HG03135 (cell line): ENCODE results near the gene TRAF1.
"Not testable (repeated sequence)": the region's sequence is repeated elsewhere in the genome, so short reads cannot be mapped to it uniquely, and the experiment has no call there.

ENCODE experiments used
- ATAC-seq: cut with Tn5 transposase; IDR thresholded peaks from one replicate; pipeline ENCODE4 v1.9.1; 2021; ENCODE audit warnings: mild to moderate bottlenecking, moderate library complexity; ENCODE audit not compliant: unreplicated experiment

TRAF1 gene

DNA sequence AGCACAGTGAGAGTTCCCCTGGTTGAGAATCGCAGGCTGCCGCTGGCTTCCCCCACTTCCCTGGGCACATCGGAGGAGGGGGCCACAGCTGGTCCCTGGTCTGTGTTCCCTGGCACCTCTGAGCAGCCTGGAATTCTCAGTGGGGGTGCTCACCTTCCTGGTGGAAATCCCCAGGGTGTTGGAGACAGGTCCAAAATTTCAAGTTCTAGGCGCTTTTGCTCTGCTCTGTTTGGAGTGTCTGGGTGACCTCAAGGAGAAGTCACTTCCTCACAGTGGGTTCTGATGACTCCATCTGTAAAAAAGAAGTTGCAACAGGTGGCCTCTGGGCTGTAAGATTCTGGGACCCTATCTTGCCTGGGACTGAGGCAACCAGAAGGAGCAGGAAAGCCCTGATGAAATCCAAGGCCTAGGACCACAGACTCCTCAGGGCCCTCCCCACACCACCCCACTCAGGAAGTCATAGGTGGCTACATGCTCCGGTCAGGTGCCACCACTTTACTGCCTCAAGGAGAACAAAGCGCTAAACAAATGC, at the start of gene TRAF1:
TRAF1 (minus strand) TSS at position 400 of the 532 bp plus-strand sequence. CDS start 721 bp downstream, outside the sequence.
- ATAC-seq = peak; percentile 21

GRCh38 chr9:120974921-120975320, 48.3 kb upstream of the TRAF1 start:
- ATAC-seq = no peak

DNA sequence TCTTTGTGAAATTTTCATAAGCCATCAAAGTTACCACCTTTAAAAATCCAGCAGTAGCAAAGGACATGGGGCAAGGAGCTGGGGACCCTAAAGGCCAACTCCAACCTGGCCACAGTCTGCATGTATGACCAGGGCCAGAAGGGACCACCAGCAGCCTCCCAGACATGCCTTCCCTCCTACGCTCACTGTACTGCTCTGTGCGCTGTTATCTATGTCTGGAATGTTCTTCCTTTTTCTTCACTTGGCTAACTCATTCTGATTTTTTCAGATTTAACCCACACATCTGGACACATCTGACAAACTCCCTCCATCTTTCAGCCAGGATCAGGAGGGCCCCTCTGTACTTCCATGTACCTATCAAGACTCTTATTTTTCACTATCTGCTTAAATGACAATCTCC, 47.6 kb upstream of the TRAF1 start:
- ATAC-seq = no peak

DNA sequence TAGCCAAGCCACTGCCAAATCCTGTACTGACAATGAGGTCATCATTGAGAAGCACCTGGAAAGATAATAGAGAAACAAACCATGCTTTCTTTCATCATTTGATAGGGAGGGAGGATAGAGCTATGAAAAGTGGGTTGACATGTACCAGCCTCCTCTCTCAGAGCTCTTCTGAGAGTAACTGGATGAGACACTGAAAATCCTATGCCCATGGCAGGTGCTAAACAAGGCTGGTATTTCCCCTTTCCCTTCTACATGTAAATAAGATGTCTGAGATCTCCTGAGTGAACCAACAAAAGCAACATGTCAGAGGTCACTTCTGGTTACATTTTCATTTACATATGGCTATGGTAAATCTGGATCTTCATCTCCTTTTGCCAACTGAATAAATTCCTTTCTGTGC, 45.3 kb upstream of the TRAF1 start:
- ATAC-seq = no peak

GRCh38 chr9:120971471-120971870, 44.9 kb upstream of the TRAF1 start:
- ATAC-seq = not testable (repeated sequence)

DNA sequence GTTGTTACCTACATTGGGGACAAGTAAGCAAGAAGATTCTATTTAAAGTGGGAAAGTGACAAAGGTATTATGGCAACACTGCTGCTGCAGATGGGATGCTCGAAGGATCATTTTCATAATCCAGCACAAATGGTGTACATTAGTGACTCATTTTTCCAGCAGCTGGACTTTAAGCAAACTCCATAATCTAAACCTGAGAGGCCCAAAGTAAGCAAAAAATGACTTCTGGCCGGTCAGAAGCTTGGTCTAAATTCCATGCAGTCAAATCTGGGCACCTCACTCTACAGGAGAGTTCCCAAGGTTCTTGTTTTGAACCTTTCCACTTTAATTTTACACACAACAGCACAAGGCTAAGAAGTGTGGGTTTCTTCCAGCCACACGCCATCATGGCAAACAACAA, 43.6 kb upstream of the TRAF1 start:
- no peak for ATAC-seq

GRCh38 chr9:120966013-120966369, 39.4 kb upstream of the TRAF1 start:
- no peak for ATAC-seq

DNA sequence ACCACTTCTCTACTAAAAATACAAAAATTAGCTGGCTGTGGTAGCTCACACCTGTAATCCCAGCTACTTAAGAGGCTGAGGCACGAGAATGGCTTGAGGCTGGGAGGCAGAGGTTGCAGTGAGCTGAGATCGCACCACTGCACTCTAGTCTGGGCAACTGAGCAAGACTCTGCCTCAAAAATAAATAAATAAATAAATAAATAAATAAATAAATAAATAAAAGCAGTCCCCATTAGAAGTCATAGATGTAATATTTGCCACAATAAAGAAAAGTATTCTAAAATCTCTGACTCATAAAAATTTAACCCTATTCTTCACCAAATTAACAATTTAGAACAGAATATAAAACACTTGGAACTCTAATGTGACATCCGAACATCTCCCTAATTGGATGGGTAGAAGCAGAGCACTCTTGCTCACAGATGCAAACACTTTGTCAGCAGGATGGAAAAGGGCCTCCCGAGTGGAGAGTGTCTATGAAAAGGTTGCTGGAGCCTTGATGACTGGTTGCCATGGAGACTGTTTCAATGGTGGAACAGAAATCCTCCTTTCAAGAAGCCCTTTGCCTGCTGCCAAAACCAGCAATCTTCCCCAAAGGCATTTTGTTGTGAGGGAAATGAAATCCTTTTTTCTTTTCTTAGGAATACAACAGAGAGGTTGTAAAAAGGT, 38.9 kb upstream of the TRAF1 start:
- ATAC-seq = no peak

DNA sequence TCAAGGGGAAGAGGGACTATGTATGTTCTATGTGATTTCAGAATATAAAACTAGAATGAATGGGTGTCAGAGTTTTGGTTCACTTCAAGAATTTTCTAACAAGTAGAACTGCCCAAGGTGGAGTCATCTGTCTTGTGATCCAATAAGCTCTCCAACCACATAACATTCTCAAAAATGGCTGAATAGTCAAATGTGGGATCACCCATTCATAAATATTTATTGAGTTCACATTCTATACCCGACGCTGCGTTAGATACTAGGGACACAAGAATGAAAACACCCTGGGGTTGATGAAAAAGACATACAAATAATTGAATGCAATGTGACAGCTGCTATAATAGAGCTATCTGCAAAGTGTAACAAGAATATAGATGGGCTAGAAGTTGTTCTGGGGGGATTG, 35.3 kb upstream of the TRAF1 start:
- ATAC-seq = no peak

- no peak for ATAC-seq
Measured at GRCh38 chr9:120960001-120960400, 33.4 kb upstream of the TRAF1 start.

DNA sequence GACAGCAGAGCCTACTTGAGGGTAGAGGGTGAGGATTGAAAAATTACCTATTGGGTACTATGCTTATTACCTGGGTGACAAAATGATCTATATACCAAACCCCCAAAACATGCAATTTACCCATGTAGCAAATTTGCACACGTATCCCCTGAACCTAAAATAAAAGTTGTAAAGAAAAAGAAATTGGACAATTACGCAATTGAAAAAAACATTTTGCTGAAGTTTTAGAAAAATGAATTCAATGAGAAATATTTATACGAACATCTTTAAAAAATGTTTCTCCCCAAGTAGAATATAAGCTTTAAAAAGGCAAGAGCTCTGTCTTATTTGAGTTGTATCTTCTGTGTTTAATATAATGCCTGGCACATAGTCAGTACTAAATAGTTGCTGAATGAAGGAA, 30.3 kb upstream of the TRAF1 start:
- no peak for ATAC-seq

- ATAC-seq = no peak
Measured at GRCh38 chr9:120951960-120952618, 25.5 kb upstream of the TRAF1 start.

GRCh38 chr9:120950421-120951388, 24.1 kb upstream of the TRAF1 start:
- ATAC-seq = no peak

- no peak for ATAC-seq
Measured at GRCh38 chr9:120949290-120949689, 22.7 kb upstream of the TRAF1 start.

DNA sequence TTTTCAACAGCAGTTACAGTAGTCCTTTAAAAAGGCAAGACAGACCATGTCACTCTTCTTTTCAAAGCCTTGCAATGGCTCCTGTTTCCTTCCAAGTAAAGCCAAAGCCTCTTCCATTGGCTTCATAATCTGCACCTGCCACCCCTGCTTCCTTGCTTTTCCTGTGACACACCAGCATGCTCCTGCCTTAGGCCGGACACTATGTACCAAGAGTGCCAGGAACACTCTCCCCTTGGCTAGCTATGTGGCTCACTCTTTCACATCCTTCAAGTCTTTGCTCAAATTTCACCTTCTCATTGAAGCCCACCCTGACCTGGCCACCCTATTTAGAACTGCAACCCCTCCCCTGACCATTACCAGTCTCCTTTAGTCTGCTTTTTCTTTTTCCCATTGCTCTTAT, 22.2 kb upstream of the TRAF1 start:
- ATAC-seq = no peak

DNA sequence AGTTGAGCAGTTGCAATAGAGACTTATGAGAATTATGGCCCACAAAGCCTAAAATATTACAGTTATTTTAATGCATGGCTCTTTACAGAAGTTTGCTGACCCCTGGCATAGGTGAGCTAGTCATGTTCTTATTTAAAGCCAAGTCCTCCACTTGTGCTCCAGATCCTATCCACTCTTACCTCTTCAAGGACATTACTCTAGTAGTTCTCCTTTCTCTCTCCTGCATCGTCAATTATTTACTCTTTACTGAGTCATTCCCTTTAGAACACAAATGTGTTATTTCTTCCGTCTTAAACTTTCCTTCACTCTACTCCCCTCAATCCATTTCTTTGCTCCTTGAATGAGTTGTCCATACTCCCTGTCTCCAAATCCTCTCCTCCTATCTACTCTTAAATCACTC, 20.6 kb upstream of the TRAF1 start:
- ATAC-seq = no peak

- no peak for ATAC-seq
Measured at GRCh38 chr9:120946259-120946658, 19.7 kb upstream of the TRAF1 start.

DNA sequence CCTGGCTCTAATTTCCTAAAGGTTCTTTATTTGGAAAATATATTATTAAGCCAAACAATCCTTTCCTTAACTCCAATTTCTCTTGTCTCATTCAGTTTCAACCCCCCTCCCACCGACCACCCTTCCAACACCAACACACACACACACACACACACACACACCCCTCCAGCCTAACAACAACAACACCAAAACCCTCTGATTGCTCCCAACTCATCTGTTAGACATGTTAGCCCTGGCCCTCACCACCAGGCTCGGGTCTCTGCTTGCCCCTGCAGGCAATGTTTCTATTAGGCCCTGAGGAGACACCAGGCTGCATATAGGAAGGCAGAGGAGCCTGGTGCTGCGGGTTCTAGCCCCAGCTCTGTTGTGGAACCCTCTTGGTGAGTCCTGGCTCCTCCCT, 18.4 kb upstream of the TRAF1 start:
- no peak for ATAC-seq

DNA sequence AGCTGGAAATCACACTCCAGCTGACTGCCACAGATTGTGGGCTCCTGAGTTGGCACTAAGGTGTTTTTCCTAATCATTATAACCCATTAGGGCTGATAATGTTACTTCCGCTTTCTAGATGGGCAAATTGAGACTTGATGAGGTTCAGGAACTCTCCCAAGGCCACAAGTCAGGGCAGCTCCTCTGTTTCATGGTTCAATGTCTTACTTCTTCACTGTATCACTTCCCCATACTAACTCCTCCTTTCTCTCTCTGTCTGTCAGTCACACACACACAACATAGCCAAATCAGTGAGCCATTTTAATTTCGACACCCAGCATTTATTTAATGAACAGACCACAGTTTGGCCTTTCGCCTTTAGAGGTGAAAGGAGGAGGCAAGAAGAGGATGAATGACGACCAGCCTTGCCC, 17.8 kb upstream of the TRAF1 start:
- peak; percentile 97 for ATAC-seq

GRCh38 chr9:120942186-120943001, 15.8 kb upstream of the TRAF1 start:
- no peak for ATAC-seq
